HG03460 (cell line): Measurements from ENCODE around the gene DENND5A.
"Not testable (repeated sequence)": the region's sequence is repeated elsewhere in the genome, so short reads cannot be mapped to it uniquely, and the experiment has no call there.

Experiments
- ATAC-seq: cut with Tn5 transposase; IDR thresholded peaks from one replicate; pipeline ENCODE4 v1.9.1; 2021; ENCODE audit not compliant: unreplicated experiment

DENND5A gene

DNA sequence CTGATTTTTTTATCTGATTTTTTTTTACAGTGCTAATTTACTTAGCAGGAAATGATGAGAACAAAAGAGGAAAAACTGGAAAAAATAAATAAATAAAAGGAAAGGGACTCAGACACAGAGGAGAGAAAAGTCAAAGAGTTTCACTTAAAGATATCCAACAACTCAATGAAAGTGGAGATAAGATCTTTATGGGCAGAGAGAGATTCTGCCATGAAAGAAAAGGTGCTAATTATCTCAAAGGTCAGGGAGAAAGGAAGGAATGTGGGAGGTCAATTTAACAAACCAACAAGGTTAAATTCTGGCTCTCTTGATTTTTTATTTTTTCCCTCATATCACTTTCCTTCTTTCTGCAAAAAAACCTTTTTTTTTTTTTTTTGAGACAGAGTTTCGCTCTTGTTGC is 86.0 kb downstream of the DENND5A start:
- ATAC-seq = no peak

GRCh38 chr11:9178716-9179115 is 86.4 kb downstream of the DENND5A start:
- ATAC-seq = no peak

GRCh38 chr11:9177438-9178091 is 87.6 kb downstream of the DENND5A start:
- ATAC-seq = no peak

DNA sequence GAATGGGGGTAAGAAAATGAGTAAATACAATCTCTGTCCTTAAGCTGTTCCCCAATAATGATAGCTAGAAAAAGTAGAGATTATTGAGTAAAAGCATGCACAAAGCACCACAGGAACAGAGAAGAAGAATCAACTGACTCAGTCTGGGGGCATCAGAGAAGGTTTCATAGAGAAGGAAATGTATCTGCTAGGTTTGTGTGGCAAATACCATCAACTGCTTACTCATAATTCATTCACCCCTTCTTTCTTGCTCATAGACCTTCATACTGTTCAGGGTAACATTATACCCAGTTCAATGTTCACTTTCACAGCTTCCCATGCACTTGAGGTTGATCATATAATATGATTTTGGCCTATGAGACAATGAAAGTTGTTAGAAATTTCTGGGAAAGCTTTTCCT is 88.6 kb downstream of the DENND5A start:
- ATAC-seq = no peak

DNA sequence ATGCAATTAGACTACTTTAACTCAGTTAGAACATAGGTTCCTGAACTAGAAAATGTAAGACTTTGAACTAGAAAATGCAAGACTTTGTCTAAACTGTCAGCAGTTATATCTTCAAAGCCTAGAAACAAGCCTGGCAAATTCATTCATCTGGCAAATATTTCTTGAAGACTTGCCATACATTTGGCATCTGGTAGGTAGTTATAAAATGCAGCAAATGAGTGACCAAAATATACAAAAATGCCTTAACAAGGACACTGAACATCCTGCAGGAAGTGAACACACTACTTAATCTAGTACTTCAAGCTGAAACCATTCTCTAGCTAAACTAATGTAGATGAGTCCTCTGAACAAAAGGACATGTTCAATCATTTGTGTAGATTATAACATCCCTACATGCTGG is 89.0 kb downstream of the DENND5A start:
- no peak for ATAC-seq

DNA sequence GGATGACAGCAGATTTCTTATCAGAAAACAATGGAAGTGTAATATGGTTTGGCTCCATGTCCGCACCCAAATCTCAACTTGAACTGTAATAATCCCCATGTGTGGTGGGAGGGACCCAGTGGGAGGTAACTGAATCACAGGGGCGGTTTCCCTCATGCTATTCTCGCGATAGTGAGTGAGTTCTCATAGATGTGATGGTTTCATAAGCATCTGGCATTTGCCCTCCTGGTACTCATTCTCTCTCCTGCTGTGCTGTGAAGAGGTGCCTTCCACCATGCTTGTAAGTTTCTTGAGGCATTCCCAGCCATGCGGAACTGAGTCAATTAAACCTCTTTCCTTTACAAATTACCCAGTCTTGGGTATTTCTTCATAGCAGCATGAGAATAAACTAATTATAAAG is 92.8 kb downstream of the DENND5A start:
- ATAC-seq = no peak

GRCh38 chr11:9170450-9170849 is 94.7 kb downstream of the DENND5A start:
- ATAC-seq = no peak

DNA sequence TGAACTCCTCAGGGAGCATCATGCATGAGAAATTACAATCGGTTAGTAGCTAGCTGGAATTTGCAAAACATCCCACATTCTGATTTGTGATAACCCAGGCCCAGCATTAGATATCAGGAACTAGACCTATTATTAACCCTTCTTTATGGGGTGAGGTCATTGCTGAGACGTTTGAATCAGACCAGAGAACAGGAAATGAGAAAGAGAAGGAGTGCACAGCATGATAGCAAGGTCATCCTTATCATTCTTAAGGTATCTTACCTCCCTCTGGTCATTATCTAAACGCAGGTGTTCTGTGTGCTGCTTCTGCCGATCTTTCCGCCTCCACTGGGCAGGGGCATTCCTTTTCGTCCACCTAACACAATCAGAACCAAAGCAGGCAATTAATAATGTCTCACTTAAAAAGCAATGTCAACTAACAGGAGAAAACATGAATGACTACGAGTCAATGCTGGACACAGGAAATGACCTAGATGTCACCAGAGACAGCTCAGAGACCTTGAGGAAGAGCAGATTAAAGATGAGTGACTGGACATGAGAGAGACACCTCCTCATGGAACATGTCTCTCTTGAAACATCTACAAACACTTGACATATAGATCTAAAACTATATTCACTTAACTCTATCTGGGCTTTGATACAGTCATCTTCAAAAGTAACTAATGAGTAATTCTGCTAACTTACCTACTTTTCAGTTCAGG is 95.4 kb downstream of the DENND5A start:
- ATAC-seq = no peak

DNA sequence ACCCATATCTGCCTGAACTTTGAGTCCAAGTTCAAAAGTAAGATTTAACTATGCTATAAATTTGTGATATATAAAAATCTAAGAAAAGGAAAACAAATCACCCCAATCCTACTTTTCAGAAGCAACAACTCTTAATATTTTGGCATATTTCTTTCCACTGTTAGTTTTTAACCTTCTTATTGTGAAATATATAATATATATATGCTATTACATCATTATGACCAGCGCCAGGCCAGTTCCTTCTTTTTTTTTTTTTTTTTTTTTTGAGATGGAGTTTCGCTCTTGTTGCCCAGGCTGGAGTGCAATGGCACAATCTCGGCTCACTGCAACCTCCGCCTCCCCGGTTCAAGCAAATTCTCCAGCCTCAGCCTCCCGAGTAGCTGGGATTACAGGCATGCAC is 103.2 kb downstream of the DENND5A start:
- ATAC-seq = not testable (repeated sequence)

DNA sequence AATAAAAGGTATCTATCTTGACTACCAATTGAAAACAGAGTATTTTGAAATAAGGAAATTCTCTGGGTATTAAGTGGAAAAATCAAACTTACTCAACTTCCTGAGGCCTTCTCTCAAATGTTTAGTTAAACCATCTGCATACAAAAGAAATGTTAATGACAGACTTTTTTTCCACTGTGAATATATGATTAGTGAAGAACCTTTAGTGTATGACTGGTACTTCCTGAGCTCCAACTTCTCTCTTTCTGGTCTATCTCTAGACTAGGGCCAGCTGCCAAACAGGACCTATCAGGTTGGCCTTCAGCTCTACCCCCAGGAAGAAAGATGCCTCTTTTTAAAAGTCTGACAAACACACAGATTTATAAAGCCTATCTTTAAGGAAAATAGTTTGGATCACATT is 105.0 kb downstream of the DENND5A start:
- ATAC-seq = no peak

GRCh38 chr11:9158898-9159391 is 106.2 kb downstream of the DENND5A start:
- no peak for ATAC-seq

GRCh38 chr11:9155930-9156329 is 109.2 kb downstream of the DENND5A start:
- no peak for ATAC-seq

DNA sequence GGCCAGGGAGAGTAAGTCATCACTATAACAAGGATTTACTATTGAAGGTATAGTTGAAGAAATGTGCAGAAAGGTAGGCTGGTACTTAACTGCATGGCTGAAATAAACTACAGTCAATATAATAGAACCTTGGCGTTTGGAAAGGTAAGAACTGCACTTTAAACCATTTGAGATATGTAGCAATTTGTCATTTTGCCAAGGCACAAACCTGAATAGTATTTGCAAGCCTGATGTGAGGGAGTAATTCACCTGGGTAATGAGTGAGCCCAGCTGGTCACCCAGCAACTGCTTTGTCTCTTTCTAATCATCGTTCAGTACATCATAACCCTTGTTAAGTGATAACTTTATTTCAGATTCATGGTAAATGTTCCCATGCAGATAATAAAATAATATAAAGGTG is 111.5 kb downstream of the DENND5A start:
- no peak for ATAC-seq

- ATAC-seq = no peak
Observed at GRCh38 chr11:9151631-9152030, 113.5 kb downstream of the DENND5A start.

GRCh38 chr11:9150926-9151325 is 114.2 kb downstream of the DENND5A start:
- ATAC-seq = no peak

- ATAC-seq = no peak
Observed at GRCh38 chr11:9150501-9150900, 114.6 kb downstream of the DENND5A start.

- no peak for ATAC-seq
Observed at GRCh38 chr11:9148727-9149126, 116.4 kb downstream of the DENND5A start.

- ATAC-seq = no peak
Observed at GRCh38 chr11:9148035-9148434, 117.1 kb downstream of the DENND5A start.

DNA sequence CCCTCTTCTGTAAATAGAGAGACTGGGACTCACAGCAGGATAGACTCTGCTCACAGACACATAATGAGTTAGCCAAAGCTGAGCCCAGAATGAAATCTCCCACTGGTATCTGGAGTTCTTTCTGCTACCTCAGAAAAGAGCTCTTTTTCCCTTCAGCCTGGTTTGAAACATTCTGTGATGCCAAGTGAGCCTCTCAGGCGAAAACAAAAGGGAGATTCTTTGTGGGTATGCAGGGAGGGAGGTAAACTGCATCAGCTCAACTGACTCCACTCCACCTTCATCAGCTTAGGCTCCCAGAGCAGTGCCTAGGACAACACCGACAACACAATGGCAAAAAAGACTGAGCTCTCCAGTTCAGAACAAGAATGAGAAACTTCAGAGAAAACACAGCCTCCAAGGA is 118.7 kb downstream of the DENND5A start:
- no peak for ATAC-seq

DNA sequence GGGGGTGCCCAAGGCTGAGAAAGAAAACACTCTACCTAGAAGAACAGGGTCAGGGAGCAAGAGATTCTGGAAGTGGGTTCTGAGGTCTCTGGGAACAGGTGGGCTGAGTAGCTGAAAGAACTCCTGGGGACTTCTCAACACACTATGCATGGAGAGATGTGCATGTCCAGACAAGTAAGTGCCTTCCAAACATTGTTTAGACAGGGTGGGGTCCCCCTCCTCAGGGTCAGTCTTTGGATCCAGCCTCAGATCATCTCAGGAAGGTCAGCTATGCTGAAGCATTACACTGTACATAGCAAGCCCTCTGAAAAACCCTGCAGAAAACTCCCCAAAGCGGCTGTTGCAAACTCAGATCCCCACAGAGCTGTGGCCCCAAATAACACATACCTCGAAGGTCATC is 119.9 kb downstream of the DENND5A start:
- no peak for ATAC-seq

DNA sequence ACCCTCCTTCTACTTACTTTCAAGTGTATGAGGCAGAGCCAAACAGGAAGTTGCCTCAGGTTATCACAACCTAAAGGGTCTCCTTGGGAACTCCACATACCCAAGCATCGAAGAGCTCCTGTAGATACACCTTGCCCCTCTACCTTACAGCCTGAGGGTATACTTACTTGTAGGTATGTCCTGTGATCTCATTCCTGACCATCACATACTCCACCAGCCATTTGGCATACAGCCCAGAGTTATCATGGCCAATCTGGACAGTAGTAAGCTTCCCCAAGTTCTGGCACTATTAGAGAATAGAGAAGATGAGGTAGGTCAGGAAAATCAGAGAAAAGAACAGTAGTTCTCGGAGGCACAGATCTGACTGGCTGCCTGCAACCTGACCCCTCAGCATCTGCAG is 120.3 kb downstream of the DENND5A start:
- ATAC-seq = no peak

DNA sequence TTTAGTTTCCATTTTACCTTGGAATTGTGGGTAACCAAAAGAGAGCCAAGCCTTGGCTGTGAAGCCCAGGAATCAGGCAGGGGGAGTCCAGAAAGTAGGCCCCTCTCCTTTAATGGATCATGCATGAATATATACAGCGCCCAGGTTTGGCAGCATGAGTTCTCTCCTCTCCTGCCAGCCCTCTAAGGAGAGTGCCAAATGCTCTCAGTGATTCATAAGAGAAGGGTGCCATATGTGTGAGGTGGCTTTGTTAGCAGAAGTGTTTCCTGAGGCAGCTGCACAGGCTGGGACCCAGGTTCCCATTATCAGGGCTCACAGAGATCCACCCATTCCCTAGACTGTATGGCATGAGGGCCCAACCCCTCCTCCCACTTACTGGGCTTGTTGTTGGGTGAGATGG is 121.4 kb downstream of the DENND5A start:
- ATAC-seq = no peak

GRCh38 chr11:9142732-9143131 is 122.4 kb downstream of the DENND5A start:
- ATAC-seq = no peak
